ENCODE measurements around the gene KIAA1191. TPM values are rescaled to one million over a fixed set of nuclear protein-coding genes. Genes with fewer than 3 reads are reported as not detected.

KIAA1191 gene
- total and polyA plus RNA-seq, 9 of the 15 experiments (the other 6 are each of a cell fraction or from before 2014, with no cell fraction given): 31.0 to 80.2 (median 45.7) TPM

- H3K9me3 ChIP-seq (replicated peaks; ENCODE audit: control insufficient read depth, insufficient read depth, low read depth, low read length): no peaks in the 10 kb centered on the region
- no peak overlapping the region for H2AFZ ChIP-seq (ENCODE audit: low read depth, low read length)
- H3K27me3 ChIP-seq (ENCODE audit: control insufficient read depth in 2 of 2, insufficient read depth in 2 of 2, low read length in 2 of 2): no peaks in the 10 kb centered on the region
- ChIA-PET CTCF (ENCODE audit: low intra/inter-chr PET ratio) (no interaction called here), POLR2A (interaction anchor here (0.5 to 1.4 kb wide), 2 partner anchors 14 to 27 kb away, joined by 3 to 5 read pairs; no protein-coding TSS in a partner anchor)
- in situ Hi-C loops (cut with MboI) (no loop called here), intact Hi-C loops (cut with micrococcal nuclease) (no loop called here)
- TF ChIP-seq ERF (CRISPR knock-in tag; IDR thresholded peaks at IDR 0.05) (no peak), NONO (IDR thresholded peaks at IDR 0.05; ENCODE audit: low read depth in 2 of 2, low read length in 1 of 2) (no peak), HNRNPL (IDR thresholded peaks at IDR 0.05; ENCODE audit: low read depth, low read length) (no peak), PTBP1 (IDR thresholded peaks at IDR 0.05; ENCODE audit: low read depth, low read length) (no peak)
- TF ChIP-seq, protein P1, sequence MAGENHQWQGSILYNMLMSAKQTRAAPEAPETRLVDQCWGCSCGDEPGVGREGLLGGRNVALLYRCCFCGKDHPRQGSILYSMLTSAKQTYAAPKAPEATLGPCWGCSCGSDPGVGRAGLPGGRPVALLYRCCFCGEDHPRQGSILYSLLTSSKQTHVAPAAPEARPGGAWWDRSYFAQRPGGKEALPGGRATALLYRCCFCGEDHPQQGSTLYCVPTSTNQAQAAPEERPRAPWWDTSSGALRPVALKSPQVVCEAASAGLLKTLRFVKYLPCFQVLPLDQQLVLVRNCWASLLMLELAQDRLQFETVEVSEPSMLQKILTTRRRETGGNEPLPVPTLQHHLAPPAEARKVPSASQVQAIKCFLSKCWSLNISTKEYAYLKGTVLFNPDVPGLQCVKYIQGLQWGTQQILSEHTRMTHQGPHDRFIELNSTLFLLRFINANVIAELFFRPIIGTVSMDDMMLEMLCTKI (IDR thresholded peaks at IDR 0.05; ENCODE audit: partially characterized antibody): no peak
- TF ChIP-seq, protein P2, sequence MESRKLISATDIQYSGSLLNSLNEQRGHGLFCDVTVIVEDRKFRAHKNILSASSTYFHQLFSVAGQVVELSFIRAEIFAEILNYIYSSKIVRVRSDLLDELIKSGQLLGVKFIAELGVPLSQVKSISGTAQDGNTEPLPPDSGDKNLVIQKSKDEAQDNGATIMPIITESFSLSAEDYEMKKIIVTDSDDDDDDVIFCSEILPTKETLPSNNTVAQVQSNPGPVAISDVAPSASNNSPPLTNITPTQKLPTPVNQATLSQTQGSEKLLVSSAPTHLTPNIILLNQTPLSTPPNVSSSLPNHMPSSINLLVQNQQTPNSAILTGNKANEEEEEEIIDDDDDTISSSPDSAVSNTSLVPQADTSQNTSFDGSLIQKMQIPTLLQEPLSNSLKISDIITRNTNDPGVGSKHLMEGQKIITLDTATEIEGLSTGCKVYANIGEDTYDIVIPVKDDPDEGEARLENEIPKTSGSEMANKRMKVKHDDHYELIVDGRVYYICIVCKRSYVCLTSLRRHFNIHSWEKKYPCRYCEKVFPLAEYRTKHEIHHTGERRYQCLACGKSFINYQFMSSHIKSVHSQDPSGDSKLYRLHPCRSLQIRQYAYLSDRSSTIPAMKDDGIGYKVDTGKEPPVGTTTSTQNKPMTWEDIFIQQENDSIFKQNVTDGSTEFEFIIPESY (CRISPR knock-in tag; IDR thresholded peaks at IDR 0.05): 0 out of 2 replicates have a peak, but pooled peaks have one; percentile 28
- ATAC-seq: peak; percentile 40; the same call in 1 of the 3 replicates
- no peaks in the 10 kb centered on the region for H3K9me1 ChIP-seq (ENCODE audit: control insufficient read depth, insufficient read depth, low read length)
- WGBS (ENCODE audit: insufficient coverage, low coverage, missing lambda C conversion rate): 98% methylated on average over 16 of the region's 16 CpGs
- DNase-seq (ENCODE audit: extremely low read depth in 1 of 4, low spot score in 3 of 4): peak in 2 of 4 experiments; percentile 31 to 34
- H3K9ac ChIP-seq (ENCODE audit: insufficient read depth in 1 of 2, low read depth in 2 of 2, low read length in 2 of 2): no peak overlapping the region; a peak in 1 of 4 replicates
- peaks cover 4% of the 10 kb centered on the region in 2 experiments; a peak in 2 of 5 replicates for H3K4me1 ChIP-seq (replicated peaks in 1 of 2; ENCODE audit: control insufficient read depth in 2 of 2, insufficient read depth in 2 of 2, low read length in 2 of 2)
- H3K4me3 ChIP-seq: no peak overlapping the region
- peaks cover 82% of the 10 kb centered on the region for H3K36me3 ChIP-seq (ENCODE audit: control insufficient read depth, insufficient read depth, low read length)
- H3K79me2 ChIP-seq (ENCODE audit: control insufficient read depth, insufficient read depth, low read length): peaks cover 52% of the 10 kb centered on the region
- BruUV-seq (replicated peaks): no TSS peak
- no peak overlapping the region for H3K27ac ChIP-seq (ENCODE audit: extremely low read depth, low read depth, low read length)
- H3K4me2 ChIP-seq (ENCODE audit: insufficient read depth, low read length): no peak overlapping the region
- peaks cover 1% of the 10 kb centered on the region; the same call in 1 of the 2 replicates for H4K20me1 ChIP-seq (replicated peaks; ENCODE audit: control insufficient read depth, insufficient read depth, low read length)
- FAIRE-seq: no peak
Observed at GRCh38 chr5:176355400-176356178, 6.0 kb downstream of the KIAA1191 start.
